Stimulated activated CD8-positive, alpha-beta memory T cell treated with anti-CD3 and anti-CD28 coated beads, Interleukin-12 subunit alpha, Interleukin-12 subunit beta, amount 100 ng/mL, for 24 hours (primary cell): ENCODE measurements around the gene MAP1B.

Experiments used
- DNase-seq: peaks from one replicate; pipeline ENCODE4 v3.0.0-alpha.2; 2020; ENCODE audit errors: extremely low read depth

MAP1B gene

DNA sequence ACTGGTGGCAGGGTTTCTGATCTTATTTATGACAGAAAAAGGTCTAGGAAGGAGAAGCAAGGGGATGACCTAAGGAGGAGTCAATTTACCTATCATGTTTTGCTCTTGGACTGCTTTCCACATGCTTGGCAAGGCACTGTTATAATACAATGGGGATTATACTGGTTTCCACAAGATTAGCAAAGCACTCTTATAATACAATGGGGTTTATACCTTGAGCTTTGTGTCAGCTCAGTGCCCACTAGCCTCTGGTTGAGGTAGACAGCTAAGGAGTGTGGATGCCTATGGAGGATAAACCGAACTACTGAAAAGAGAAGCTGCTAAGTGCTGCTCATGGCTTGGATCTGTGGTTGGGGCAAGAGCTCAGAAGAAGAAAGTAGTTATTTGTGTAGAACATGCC, 144.1 kb downstream of the MAP1B start:
- DNase-seq = no peak

DNA sequence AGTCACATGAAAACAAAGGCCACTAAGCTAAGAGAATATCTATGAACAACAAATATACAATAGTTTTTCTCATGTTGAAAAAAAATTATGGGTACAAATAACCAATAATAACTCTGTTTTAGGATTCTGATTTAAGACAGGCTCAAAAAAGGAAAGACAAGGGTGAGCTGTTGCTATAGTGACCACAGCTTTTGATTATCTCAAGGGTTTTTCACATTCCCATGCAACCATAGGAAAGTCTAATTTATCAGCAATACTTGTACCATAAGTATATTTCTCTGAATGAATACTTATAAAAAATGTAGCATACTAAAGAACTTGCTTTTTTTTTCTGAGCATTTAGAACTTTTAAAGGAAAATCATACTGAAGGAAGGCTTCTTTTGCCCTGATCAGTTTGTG, 144.7 kb downstream of the MAP1B start:
- DNase-seq = no peak

DNA sequence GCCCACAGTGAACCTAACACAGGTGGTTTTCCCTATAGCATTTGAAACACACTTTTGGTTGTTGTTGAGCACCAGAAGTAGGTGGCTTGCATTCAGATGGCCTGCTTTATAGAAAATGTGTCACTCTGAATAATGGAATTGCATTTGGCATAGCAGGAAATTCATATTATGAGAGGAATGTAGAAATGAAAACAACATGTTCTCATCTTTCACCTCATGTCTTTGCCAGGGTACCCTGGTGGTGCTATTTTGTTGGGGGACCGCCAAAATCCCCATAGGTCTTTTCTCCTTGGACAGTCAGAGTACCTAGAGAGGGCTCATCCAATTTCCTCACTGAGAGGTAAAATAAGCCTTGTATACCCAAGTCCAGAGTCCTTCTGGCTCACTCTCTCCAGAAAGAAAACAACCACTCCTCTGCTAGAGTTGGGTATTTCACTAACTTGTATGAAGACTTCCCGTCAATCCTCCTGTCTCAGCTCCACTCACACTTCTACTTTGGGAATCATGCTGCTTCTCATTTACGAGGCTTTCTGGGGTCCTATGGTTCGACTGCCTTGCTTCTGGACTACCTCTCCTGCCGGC, 145.4 kb downstream of the MAP1B start:
- no peak for DNase-seq

GRCh38 chr5:72255237-72255636, 148.0 kb downstream of the MAP1B start:
- DNase-seq = no peak

DNA sequence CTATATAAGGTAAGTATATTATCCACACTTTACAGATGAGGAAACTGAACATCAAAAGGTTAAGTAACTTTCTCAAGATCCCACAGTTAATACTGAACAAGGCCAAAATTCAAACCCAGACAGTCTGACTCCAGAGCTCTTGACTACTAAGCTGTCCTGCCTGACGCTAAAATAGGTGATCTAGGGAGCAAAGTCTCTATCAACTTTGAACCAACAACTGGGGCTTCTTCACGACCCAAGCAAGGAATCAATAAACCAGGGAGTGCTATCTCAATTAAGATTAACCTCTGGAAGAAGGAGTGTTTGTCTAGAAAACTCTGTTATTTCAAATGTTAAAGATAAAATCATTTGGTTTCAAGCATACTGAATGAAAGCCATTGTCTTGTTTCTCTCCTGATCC, 148.4 kb downstream of the MAP1B start:
- no peak for DNase-seq

DNA sequence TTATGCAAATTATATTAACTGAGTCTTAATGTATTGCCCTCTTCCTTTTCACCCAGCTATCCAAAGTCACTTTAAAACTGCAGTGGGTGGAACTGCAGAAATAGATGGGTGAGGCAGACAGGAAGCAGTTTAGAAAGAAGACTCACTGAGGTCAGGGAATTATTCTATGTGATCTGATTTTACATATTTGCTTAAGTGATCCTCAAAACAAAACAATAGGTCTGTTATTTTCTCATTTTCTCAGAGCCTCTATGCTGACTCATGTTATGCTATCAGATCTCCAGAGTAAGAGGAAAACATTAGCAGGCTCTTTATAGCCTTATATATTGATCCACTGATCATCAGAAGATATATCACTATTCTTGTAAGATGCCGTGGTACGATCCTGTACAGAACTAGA, 149.3 kb downstream of the MAP1B start:
- DNase-seq = no peak
